HG02840 (cell line): ENCODE results near the gene UGGT1.

Experiments
- ATAC-seq: cut with Tn5 transposase; IDR thresholded peaks from one replicate; pipeline ENCODE4 v1.9.1; 2021; ENCODE audit warnings: mild to moderate bottlenecking, moderate library complexity, moderate number of reproducible peaks; ENCODE audit not compliant: unreplicated experiment, low FRiP score

UGGT1 gene, protein sequence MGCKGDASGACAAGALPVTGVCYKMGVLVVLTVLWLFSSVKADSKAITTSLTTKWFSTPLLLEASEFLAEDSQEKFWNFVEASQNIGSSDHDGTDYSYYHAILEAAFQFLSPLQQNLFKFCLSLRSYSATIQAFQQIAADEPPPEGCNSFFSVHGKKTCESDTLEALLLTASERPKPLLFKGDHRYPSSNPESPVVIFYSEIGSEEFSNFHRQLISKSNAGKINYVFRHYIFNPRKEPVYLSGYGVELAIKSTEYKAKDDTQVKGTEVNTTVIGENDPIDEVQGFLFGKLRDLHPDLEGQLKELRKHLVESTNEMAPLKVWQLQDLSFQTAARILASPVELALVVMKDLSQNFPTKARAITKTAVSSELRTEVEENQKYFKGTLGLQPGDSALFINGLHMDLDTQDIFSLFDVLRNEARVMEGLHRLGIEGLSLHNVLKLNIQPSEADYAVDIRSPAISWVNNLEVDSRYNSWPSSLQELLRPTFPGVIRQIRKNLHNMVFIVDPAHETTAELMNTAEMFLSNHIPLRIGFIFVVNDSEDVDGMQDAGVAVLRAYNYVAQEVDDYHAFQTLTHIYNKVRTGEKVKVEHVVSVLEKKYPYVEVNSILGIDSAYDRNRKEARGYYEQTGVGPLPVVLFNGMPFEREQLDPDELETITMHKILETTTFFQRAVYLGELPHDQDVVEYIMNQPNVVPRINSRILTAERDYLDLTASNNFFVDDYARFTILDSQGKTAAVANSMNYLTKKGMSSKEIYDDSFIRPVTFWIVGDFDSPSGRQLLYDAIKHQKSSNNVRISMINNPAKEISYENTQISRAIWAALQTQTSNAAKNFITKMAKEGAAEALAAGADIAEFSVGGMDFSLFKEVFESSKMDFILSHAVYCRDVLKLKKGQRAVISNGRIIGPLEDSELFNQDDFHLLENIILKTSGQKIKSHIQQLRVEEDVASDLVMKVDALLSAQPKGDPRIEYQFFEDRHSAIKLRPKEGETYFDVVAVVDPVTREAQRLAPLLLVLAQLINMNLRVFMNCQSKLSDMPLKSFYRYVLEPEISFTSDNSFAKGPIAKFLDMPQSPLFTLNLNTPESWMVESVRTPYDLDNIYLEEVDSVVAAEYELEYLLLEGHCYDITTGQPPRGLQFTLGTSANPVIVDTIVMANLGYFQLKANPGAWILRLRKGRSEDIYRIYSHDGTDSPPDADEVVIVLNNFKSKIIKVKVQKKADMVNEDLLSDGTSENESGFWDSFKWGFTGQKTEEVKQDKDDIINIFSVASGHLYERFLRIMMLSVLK (N-terminal part only)

GRCh38 chr2:128090945-128091725 lies at the start of gene UGGT1:
UGGT1 (plus strand) TSS chr2:128091200; CDS start chr2:128091358, 158 bp downstream.
- peak; percentile 98 for ATAC-seq

GRCh38 chr2:128041561-128041960 lies 49.4 kb upstream of the UGGT1 start:
- no peak for ATAC-seq

GRCh38 chr2:128043041-128043440 lies 48.0 kb upstream of the UGGT1 start:
- ATAC-seq: no peak

DNA sequence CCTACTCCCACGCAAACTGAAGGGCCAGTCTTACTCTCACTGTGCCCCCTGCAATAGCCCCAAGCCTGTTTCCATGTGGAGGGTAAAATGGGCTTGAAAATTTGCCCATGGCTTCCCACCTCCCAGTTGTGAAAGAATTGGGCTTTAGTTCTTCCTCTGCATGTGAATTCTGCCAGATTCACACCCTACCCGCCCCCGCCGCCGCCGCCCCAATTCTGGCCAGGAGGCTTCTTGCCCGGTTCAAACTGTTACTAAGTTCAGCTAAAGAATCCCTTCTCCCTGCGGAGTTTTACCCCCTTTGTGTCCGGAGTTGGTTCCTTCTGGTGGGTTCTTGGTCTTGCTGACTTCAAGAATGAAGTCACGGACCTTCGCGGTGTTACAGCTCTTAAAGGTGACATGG lies 37.7 kb upstream of the UGGT1 start:
- no peak for ATAC-seq

DNA sequence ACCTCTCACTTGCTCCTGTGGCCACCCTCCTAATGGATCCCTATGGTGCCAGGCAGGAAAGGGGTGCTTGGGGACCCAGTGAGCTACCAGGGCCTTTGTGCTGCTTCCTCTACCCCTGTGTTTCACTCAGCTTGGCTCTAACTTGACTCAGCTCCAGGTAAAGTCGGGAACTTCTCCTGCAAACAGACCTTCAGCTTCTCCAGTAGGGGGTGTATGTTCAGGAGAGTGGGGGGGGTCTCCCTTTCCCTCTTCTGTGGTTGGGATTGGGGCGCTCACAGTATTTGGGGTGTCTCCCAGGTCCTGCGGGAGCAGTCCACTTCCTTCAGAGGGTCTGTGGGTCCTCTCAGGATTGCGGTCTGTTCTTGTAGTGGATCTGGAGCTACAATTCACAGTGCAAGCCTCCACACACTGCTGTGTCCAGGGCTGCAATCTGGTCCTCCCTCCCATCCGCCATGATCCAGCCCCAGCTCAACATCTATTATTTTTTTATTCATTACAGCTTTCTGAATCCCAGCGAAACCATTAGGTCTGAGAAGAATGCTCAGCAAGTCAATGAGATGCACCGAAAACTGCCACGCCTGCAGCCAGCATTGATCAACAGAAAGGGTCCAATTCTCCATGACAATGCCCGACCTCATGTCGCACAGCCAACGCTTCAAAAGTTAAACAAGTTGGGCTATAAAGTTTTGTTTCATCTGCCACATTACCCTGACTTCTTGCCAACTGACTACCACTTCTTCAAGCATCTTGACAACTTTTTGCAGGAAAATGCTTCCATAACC lies 36.7 kb upstream of the UGGT1 start:
- no peak for ATAC-seq

DNA sequence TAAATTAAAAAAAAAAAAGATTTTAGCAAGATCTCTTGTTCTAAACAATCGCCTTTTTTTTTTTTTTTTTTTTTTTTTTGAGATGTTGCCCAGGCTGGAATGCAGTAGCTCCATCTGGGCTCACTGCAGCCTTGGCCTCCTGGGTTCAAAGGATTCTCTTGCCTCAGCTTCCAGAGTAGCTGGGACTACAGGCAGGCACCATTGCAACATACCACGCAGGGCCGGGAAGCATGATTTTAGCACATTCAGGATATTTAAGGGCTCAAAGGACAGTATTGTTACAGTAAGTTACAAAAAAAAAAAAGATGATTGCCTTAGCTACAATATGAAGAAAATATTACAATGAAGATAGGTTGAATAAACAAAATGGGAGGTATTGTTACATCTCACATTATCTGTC lies 33.7 kb upstream of the UGGT1 start:
- ATAC-seq: no peak

DNA sequence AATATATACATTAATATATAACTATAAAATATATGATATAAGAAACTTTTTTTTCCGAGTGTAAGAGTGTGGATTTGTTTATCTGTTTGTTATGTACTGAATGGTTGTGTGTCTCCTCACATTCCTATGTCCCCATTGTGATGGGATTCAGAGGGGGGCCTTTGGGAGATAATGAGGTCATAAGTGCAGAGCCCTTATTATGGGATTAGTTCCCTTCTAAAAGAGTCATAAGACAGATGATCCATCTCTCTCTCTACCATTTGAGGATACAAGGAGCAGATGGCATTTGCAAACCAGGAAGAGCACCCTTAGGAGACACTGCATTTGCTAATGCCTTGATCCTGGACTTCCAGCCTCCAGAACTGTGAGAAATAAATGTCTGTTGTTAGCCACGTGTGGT lies 32.9 kb upstream of the UGGT1 start:
- no peak for ATAC-seq

- ATAC-seq: no peak
Measured at GRCh38 chr2:128062571-128062970, 28.4 kb upstream of the UGGT1 start.

DNA sequence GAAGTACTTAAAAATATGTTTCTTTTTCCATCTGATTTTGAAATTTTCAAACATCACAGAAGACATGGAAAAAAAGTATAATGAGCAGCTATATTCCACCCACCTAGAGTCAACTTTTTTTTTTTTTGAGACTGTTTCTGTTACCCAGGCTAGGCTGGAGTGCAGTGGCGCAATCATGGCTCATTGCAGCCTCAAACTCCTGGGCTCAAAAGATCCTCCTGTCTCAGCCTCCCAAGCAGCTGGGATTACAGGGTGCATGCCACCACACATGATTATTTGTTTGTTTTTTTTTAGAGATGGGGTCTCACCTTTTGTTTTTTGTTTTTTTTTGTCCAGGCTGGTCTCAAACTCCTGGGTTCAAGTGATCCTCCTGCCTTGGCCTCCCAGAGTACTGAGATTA lies 26.6 kb upstream of the UGGT1 start:
- no peak for ATAC-seq

GRCh38 chr2:128069769-128070168 lies 21.2 kb upstream of the UGGT1 start:
- no peak for ATAC-seq

- ATAC-seq: no peak
Measured at GRCh38 chr2:128073278-128073677, 17.7 kb upstream of the UGGT1 start.

DNA sequence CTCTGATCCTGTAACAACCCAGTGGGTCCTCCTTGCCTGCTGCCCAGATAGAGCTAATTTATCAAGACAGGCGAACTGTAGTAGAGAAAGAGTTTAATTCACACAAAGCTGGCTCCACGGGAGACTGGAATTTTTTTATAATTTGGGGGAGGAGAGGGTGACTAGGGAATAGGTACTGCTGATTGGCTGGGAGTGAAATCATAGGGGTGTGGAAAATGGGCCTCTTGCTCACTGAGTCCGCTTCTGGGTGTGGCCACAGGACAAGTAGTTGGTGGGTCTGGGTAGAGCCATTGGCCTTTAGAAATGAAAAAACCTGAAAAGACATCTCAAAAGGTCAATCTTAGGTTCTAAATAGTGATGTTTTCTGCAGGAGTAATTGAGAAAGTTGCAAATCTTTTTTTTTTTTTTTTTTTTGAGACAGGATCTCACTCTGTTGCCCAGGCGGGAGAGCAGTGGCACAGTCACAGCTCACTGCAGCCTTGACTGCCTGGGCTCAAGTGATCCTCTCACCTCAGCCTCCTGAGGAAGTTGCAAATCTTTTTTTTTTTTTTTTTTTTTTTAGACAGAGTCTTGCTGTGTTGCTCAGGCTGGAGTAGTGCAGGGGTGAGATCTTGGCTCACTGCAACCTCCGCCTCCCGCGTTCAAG lies 14.4 kb upstream of the UGGT1 start:
- ATAC-seq: no peak

DNA sequence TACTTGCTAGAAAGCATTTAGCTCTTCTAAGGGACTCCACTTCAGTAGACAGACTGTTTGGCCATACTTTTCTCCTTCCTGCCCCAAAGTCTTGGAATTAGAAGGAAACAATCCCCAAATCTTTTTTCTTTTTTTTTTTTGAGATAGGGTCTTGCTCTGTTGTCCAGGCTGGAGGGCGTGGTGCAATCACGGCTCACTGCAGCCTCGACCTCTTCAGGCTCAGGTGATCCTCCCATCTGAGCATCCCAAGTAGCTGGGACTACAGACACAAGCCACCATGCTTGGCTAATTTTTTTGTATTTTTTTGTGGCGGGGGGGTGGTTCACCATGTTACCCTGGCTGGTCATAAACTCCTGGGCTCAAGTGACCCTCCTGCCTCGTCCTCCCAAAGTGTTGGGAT lies 6.2 kb upstream of the UGGT1 start:
- ATAC-seq: no peak

DNA sequence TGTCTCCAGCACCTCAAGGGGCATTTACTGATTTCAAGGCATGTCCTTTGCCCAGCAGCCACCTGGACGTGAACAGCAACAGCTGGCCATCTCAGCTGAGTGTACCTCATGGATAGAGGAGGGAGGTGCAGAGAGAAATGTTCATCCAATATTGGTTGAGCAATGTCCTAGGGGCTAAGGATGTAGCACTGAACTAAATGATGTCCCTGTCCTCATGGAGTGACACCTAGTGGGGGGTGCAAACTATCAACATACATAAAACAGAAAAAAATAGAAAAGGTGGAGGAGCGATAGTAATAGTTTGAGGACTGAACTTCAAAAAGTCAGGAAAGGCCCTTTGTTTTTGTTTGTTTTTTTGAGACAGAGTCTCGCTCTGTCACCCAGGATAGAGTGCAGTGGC lies 4.8 kb upstream of the UGGT1 start:
- no peak for ATAC-seq

- no peak for ATAC-seq
Measured at GRCh38 chr2:128090575-128090944, 440 bp upstream of the UGGT1 start.

DNA sequence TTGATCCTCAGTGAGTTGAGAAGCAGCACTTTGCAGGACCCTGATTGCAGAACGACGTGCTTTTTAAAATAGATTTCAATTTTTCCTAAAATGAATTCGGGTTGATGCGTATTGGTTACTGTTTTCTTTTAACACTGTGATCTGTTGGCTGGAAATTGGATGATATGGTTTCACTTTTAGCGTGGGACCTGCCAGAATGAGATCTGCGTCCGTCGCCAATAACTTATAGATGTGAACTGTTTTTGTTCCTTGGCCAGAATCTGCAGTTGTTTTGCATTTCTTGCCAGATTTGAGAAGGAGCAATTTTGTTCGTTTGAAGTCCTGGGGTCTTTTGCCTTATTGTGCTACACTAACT lies 703 bp downstream of the UGGT1 start:
- no peak for ATAC-seq

DNA sequence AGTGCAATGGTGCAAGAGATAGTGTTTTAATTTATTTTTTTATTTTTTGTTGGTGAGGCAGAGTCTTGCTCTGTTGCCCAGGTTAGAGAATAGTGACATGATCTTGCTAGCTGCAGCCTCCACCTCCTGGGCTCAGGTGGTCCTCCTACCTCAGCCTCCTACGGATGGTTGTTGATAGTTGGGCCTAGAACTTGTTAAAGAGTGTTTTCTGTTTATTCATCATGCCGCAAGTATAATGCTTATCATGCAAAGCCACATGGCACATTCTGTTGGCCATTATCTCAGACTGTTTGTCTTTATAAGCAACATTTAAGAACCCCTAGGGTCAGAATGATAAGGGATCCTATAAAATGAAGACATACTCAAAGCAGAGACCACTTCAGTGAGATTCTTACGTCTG lies 1.7 kb downstream of the UGGT1 start:
- ATAC-seq: no peak

- ATAC-seq: no peak
Measured at GRCh38 chr2:128093762-128094161, 2.8 kb downstream of the UGGT1 start.

DNA sequence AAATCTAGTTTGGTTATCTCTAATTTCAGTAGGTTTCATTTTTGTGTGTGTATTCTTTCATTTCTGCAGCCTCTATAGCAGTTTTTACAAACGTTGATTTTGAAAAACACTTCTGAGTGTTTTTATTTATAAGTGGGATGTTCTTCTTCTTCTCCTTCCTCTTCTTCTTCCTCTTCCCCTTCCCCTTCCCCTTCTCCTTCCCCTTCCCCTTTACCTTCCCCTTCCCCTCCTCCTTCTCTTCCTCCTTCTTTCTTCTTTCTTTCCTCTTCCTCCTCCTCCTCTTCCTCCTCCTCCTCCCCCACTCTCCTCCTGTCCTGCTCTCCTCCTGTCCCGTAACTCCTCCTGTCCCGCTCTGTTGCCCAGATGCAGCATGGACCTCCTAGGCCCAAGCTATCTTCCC lies 4.2 kb downstream of the UGGT1 start:
- ATAC-seq: no peak
